CD14-positive monocyte (primary cell): ENCODE results near the gene LHPP. TPM values are rescaled to one million over a fixed set of nuclear protein-coding genes. Genes with fewer than 3 reads are reported as not detected.
"Not testable (repeated sequence)": the region's sequence is repeated elsewhere in the genome, so short reads cannot be mapped to it uniquely, and the experiment has no call there.

Source experiments
- DNase-seq, 3 donors: peaks; one replicate each; pipeline ENCODE4 v3.0.0-alpha.2; 2011 to 2022
- H2AFZ ChIP-seq: 2 replicates; pipeline ENCODE4 v1.6.0; 2012; ENCODE audit warnings: mild to moderate bottlenecking, low read depth, low read length, inconsistent platforms; ENCODE audit not compliant: insufficient read depth, poor library complexity, severe bottlenecking
- H3K27ac ChIP-seq, 2 donors: 1 replicate in 1 of 2; 2 replicates in 1 of 2; pipeline ENCODE4 v1.5.1; 2012 to 2013; ENCODE audit warnings: low read length in 2 of 2, control low read depth in 1 of 2, inconsistent platforms in 1 of 2, low read depth in 1 of 2, mild to moderate bottlenecking in 1 of 2
- H3K27me3 ChIP-seq, 2 donors: one replicate each; pipeline versions ENCODE4 v1.6.0 to v1.6.1; 2011 to 2013; ENCODE audit warnings: low read length in 2 of 2; ENCODE audit not compliant: control insufficient read depth in 2 of 2, insufficient read depth in 2 of 2
- H3K36me3 ChIP-seq, 2 donors: replicated peaks in 1 of 2; 1 replicate in 1 of 2; 2 replicates in 1 of 2; pipeline versions ENCODE4 v1.5.1 to v1.6.1; 2012 to 2013; ENCODE audit warnings: low read length in 2 of 2, control low read depth in 1 of 2, inconsistent platforms in 1 of 2, mild to moderate bottlenecking in 1 of 2; ENCODE audit not compliant: insufficient read depth in 2 of 2, control insufficient read depth in 1 of 2
- H3K4me1 ChIP-seq, 2 donors: 1 replicate in 1 of 2; 2 replicates in 1 of 2; pipeline versions ENCODE4 v1.5.1 to v1.6.1; 2012 to 2013; ENCODE audit warnings: low read length in 2 of 2, control low read depth in 1 of 2, inconsistent platforms in 1 of 2, mild to moderate bottlenecking in 1 of 2, moderate library complexity in 1 of 2; ENCODE audit not compliant: insufficient read depth in 2 of 2, control insufficient read depth in 1 of 2
- H3K4me2 ChIP-seq: replicated peaks from 2 replicates; pipeline ENCODE3; 2012; ENCODE audit warnings: low read length, moderate library complexity, mild to moderate bottlenecking; ENCODE audit not compliant: poor library complexity, severe bottlenecking; ENCODE audit errors: extremely low read depth
- H3K4me3 ChIP-seq, 3 experiments: fragments of 200-600 bp in 1 of 3; sonication (generic) in 1 of 3; replicated peaks in 1 of 3; 1 replicate in 2 of 3; 2 replicates in 1 of 3; pipeline ENCODE4 v1.5.1; 2011 to 2013; ENCODE audit warnings: low read length in 3 of 3, mild to moderate bottlenecking in 3 of 3, control low read depth in 2 of 3, low read depth in 2 of 3, inconsistent platforms in 1 of 3, moderate library complexity in 1 of 3
- H3K79me2 ChIP-seq: 2 replicates; pipeline ENCODE4 v1.6.0; 2012; ENCODE audit warnings: mild to moderate bottlenecking, control low read depth, inconsistent platforms, low read length, moderate library complexity; ENCODE audit not compliant: insufficient read depth
- H3K9ac ChIP-seq: 2 replicates; pipeline ENCODE4 v1.6.0; 2017; ENCODE audit warnings: low read length, mild to moderate bottlenecking; ENCODE audit not compliant: insufficient read depth, poor library complexity, severe bottlenecking
- H3K9me3 ChIP-seq, 2 donors: replicated peaks in 1 of 2; 1 replicate in 1 of 2; 2 replicates in 1 of 2; pipeline versions ENCODE4 v1.5.1 to v1.6.1; 2012 to 2013; ENCODE audit warnings: low read length in 2 of 2, control low read depth in 1 of 2; ENCODE audit not compliant: control insufficient read depth in 1 of 2, insufficient read depth in 1 of 2
- H4K20me1 ChIP-seq: 2 replicates; pipeline ENCODE4 v1.6.0; 2012; ENCODE audit warnings: mild to moderate bottlenecking, low read length, control low read depth, moderate library complexity; ENCODE audit not compliant: insufficient read depth
- H3K27ac Mint-ChIP-seq, 7 donors: one replicate each; pipeline ENCODE4 v1.8.0; 2020; ENCODE audit warnings: mild to moderate bottlenecking in 7 of 7, mixed read lengths in 7 of 7, moderate library complexity in 6 of 7, inconsistent platforms in 2 of 7
- H3K27me3 Mint-ChIP-seq, 3 donors: one replicate each; pipeline ENCODE4 v1.8.0; 2021 to 2022; ENCODE audit warnings: low read depth in 3 of 3, mild to moderate bottlenecking in 3 of 3, mixed read lengths in 3 of 3, moderate library complexity in 3 of 3, inconsistent platforms in 1 of 3
- H3K36me3 Mint-ChIP-seq, 2 donors: one replicate each; pipeline ENCODE4 v1.8.0; 2020; ENCODE audit warnings: mixed read lengths in 2 of 2, inconsistent platforms in 1 of 2, mild to moderate bottlenecking in 1 of 2
- H3K4me1 Mint-ChIP-seq: one replicate; pipeline ENCODE4 v1.8.0; 2020; ENCODE audit warnings: mild to moderate bottlenecking, mixed read lengths
- H3K4me3 Mint-ChIP-seq, 2 donors: one replicate each; pipeline ENCODE4 v1.8.0; 2020; ENCODE audit warnings: mild to moderate bottlenecking in 2 of 2, mixed read lengths in 2 of 2, moderate library complexity in 1 of 2
- H3K9me3 Mint-ChIP-seq, 7 donors: one replicate each; pipeline ENCODE4 v1.8.0; 2020 to 2022; ENCODE audit warnings: mixed read lengths in 7 of 7, mild to moderate bottlenecking in 6 of 7, moderate library complexity in 6 of 7, inconsistent platforms in 2 of 7
- CTCF ChIP-seq: fragments of 200-600 bp; IDR thresholded peaks from one replicate; pipeline ENCODE4 v1.8.0; 2022; ENCODE audit warnings: antibody characterized with exemption, mild to moderate bottlenecking
- WGBS: methylation state at CpG from one replicate; pipeline ENCODE4 v1.1.5; 2013; ENCODE audit warnings: missing lambda C conversion rate; ENCODE audit not compliant: insufficient coverage; 5-methylcytosine and 5-hydroxymethylcytosine counted together
- intact Hi-C, 2 donors: fragments of 100-400 bp; cut with micrococcal nuclease; formaldehyde crosslinking; loops; one replicate each; pipeline versions ENCODE4 v1.15.0 to v1.15.1; 2023
- polyA plus RNA-seq, 3 donors: library from polyadenylated mRNA; depleted of rRNA in 1 of 3; unstranded in 2 of 3; stranded (reverse) in 1 of 3; fragments of 300-500 nt in 2 of 3; fragments of >200 nt in 1 of 3; fragmentation: Illumina TruSeq in 2 of 3; gene quantifications; 1 replicate in 2 of 3; 2 replicates in 1 of 3; pipeline ENCODE4 v1.2.3, GENCODE V29; 2012 to 2021

LHPP gene
- polyA plus RNA-seq, 3 donors: 15.2 to 20.6 (median 19.5) TPM

- H3K4me3 ChIP-seq: no peak overlapping the region
- no peaks in the 10 kb centered on the region for H3K79me2 ChIP-seq
- Mint-ChIP-seq H3K4me1 (peaks cover 21% of the 10 kb centered on the region), H3K9me3 (peaks cover 0 to 6% (median 3%) of the 10 kb centered on the region in 7 donors), H3K4me3 (no peak overlapping the region), H3K27ac (no peak overlapping the region), H3K27me3 (peaks cover 1 to 4% (median 3%) of the 10 kb centered on the region in 3 donors), H3K36me3 (peaks cover 0 to 3% of the 10 kb centered on the region in 2 donors)
- H3K36me3 ChIP-seq: no peaks in the 10 kb centered on the region
- no peaks in the 10 kb centered on the region for H3K27me3 ChIP-seq
- no peak overlapping the region for H3K4me2 ChIP-seq
- peaks cover 8 to 11% of the 10 kb centered on the region in 2 donors for H3K4me1 ChIP-seq
- intact Hi-C loops: no loop called here
- H4K20me1 ChIP-seq: no peaks in the 10 kb centered on the region
- no peaks in the 10 kb centered on the region for H3K9me3 ChIP-seq
- no peak overlapping the region for H2AFZ ChIP-seq
- 96% methylated on average over 10 of the region's 11 CpGs for WGBS
- no peak for DNase-seq
- TF ChIP-seq CTCF: no peak
- no peak overlapping the region for H3K27ac ChIP-seq
- no peak overlapping the region for H3K9ac ChIP-seq
Observed at GRCh38 chr10:124587811-124588211, 126.2 kb downstream of the LHPP start.

- H3K27me3 Mint-ChIP-seq, DNase-seq: not testable (repeated sequence)
- peak overlapping the region; percentile 4 for H3K4me2 ChIP-seq
Observed at GRCh38 chr10:124588341-124588735, 126.7 kb downstream of the LHPP start.

More at GRCh38 chr10:124588341-124588735, 126.7 kb downstream of the LHPP start:
- H2AFZ ChIP-seq, H3K9ac ChIP-seq, H3K27me3 ChIP-seq, H3K4me3 ChIP-seq, H3K9me3 ChIP-seq, H3K4me3 Mint-ChIP-seq, H3K79me2 ChIP-seq, H3K27ac ChIP-seq, H3K36me3 ChIP-seq, H3K27ac Mint-ChIP-seq, H4K20me1 ChIP-seq, H3K9me3 Mint-ChIP-seq, H3K36me3 Mint-ChIP-seq, intact Hi-C loops: not testable (repeated sequence)
- H3K4me1 ChIP-seq: peaks cover 8 to 11% of the 10 kb centered on the region in 2 donors
- 82% methylated on average over 2 of the region's 6 CpGs for WGBS
- H3K4me1 Mint-ChIP-seq: peaks cover 21% of the 10 kb centered on the region
